ENCODE results near the gene LTBP2. TPM values are rescaled to one million over a fixed set of nuclear protein-coding genes. Genes with fewer than 3 reads are reported as not detected.
A peak's percentile ranks its signal among the peaks of the same experiment; 100 is the strongest.

LTBP2 gene
- total RNA-seq, 1 donor: 493 TPM

DNA sequence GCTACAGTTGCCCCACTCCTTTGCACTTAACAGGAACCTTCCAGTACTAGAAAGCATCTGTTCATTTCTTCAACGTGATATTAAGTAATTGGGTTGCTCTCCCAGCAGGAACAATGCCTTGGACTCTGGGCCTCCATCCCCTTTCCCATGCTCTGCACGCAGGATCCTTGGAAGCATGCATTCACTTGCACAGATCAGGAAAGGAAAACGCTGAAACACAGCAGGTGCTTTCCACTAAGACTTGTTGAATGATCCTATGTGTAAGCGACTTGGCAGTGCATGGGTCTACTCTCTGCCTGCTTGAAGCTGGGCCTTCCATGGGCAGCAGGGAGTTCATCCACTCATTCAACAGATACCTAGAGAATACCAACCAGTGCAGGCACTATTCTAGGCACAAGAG lies 2.3 kb downstream of the LTBP2 start:
- Histone ChIP-seq H3K79me2 (ENCODE audit: insufficient read depth, low read length) (peaks cover 81% of the 10 kb centered on the region), H3K27me3 (ENCODE audit: insufficient read depth, low read length) (no peaks in the 10 kb centered on the region), H3K36me3 (ENCODE audit: insufficient read depth, low read length) (peaks cover 4% of the 10 kb centered on the region), H4K20me1 (ENCODE audit: insufficient read depth, low read length) (peaks cover 22% of the 10 kb centered on the region), H3K4me1 (ENCODE audit: insufficient read depth, low read length) (peaks cover 69% of the 10 kb centered on the region), H3K4me3 (ENCODE audit: insufficient read depth, low read length) (peak overlapping the region; percentile 86), H3K27ac (ENCODE audit: low read depth, low read length) (peak overlapping the region; percentile 23), H3K9me3 (ENCODE audit: low read depth, low read length) (no peaks in the 10 kb centered on the region), H3K4me2 (ENCODE audit: insufficient read depth, low read length) (peak overlapping the region; percentile 99), H2AFZ (ENCODE audit: low read length) (no peak overlapping the region)
- TF ChIP-seq, protein P1, sequence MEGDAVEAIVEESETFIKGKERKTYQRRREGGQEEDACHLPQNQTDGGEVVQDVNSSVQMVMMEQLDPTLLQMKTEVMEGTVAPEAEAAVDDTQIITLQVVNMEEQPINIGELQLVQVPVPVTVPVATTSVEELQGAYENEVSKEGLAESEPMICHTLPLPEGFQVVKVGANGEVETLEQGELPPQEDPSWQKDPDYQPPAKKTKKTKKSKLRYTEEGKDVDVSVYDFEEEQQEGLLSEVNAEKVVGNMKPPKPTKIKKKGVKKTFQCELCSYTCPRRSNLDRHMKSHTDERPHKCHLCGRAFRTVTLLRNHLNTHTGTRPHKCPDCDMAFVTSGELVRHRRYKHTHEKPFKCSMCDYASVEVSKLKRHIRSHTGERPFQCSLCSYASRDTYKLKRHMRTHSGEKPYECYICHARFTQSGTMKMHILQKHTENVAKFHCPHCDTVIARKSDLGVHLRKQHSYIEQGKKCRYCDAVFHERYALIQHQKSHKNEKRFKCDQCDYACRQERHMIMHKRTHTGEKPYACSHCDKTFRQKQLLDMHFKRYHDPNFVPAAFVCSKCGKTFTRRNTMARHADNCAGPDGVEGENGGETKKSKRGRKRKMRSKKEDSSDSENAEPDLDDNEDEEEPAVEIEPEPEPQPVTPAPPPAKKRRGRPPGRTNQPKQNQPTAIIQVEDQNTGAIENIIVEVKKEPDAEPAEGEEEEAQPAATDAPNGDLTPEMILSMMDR (IDR thresholded peaks at IDR 0.05; ENCODE audit: extremely low read depth, low read depth, low read length): no peak
- peak; percentile 85 for DNase-seq (ENCODE audit: insufficient read length, low spot score, missing footprints)

- Histone ChIP-seq H3K36me3 (ENCODE audit: insufficient read depth, low read length) (peaks cover 7% of the 10 kb centered on the region), H3K9me3 (ENCODE audit: low read depth, low read length) (no peaks in the 10 kb centered on the region), H3K4me2 (ENCODE audit: insufficient read depth, low read length) (peak overlapping the region; percentile 99), H3K4me1 (ENCODE audit: insufficient read depth, low read length) (peaks cover 69% of the 10 kb centered on the region), H3K4me3 (ENCODE audit: insufficient read depth, low read length) (peak overlapping the region; percentile 86), H4K20me1 (ENCODE audit: insufficient read depth, low read length) (peaks cover 22% of the 10 kb centered on the region), H3K27me3 (ENCODE audit: insufficient read depth, low read length) (no peaks in the 10 kb centered on the region), H3K27ac (ENCODE audit: low read depth, low read length) (no peak overlapping the region), H3K79me2 (ENCODE audit: insufficient read depth, low read length) (peaks cover 87% of the 10 kb centered on the region), H2AFZ (ENCODE audit: low read length) (no peak overlapping the region)
- peak; percentile 94 for DNase-seq (ENCODE audit: insufficient read length, low spot score, missing footprints)
- TF ChIP-seq, protein P1 (IDR thresholded peaks at IDR 0.05; ENCODE audit: extremely low read depth, low read depth, low read length): peak; percentile 100
Observed at GRCh38 chr14:74608959-74609611, 3.0 kb downstream of the LTBP2 start.

- no peaks in the 10 kb centered on the region for H3K27me3 ChIP-seq (ENCODE audit: insufficient read depth, low read length)
- peaks cover 58% of the 10 kb centered on the region for H3K4me1 ChIP-seq (ENCODE audit: insufficient read depth, low read length)
- H3K4me2 ChIP-seq (ENCODE audit: insufficient read depth, low read length): peak overlapping the region; percentile 29
Observed at GRCh38 chr14:74606727-74607126, 5.3 kb downstream of the LTBP2 start.

More at GRCh38 chr14:74606727-74607126, 5.3 kb downstream of the LTBP2 start:
- H3K79me2 ChIP-seq (ENCODE audit: insufficient read depth, low read length): peaks cover 98% of the 10 kb centered on the region
- TF ChIP-seq, protein P1 (IDR thresholded peaks at IDR 0.05; ENCODE audit: extremely low read depth, low read depth, low read length): no peak
- no peak for DNase-seq (ENCODE audit: insufficient read length, low spot score, missing footprints)
- no peak overlapping the region for H2AFZ ChIP-seq (ENCODE audit: low read length)
- H3K4me3 ChIP-seq (ENCODE audit: insufficient read depth, low read length): no peak overlapping the region
- no peaks in the 10 kb centered on the region for H3K9me3 ChIP-seq (ENCODE audit: low read depth, low read length)
- H4K20me1 ChIP-seq (ENCODE audit: insufficient read depth, low read length): peaks cover 26% of the 10 kb centered on the region
- H3K27ac ChIP-seq (ENCODE audit: low read depth, low read length): peak overlapping the region; percentile 85
- peaks cover 31% of the 10 kb centered on the region for H3K36me3 ChIP-seq (ENCODE audit: insufficient read depth, low read length)

All from osteoblast (primary cell).